ENCODE data around the gene MYCBPAP. TPM values are rescaled to one million over a fixed set of nuclear protein-coding genes. Genes with fewer than 3 reads are reported as not detected.

Gene MYCBPAP
- total RNA-seq, 3 donors from 2014 or later = 1.6 to 3.4 (median 2.4) TPM

GRCh38 chr17:50478391-50479381 lies 29.6 kb upstream of the MYCBPAP start, which contains the start of gene RSAD1:
RSAD1 (plus strand) TSS chr17:50478860; CDS start chr17:50478885, 25 bp downstream.
- H3K4me3 ChIP-seq = peak within 1 kb of the TSS; percentile 37
- H3K4me1 ChIP-seq (ENCODE audit: low read depth) = peaks cover 24% of the 10 kb centered on the region
- no peaks in the 10 kb centered on the region for H3K9me3 ChIP-seq
- no peaks in the 10 kb centered on the region for H3K36me3 ChIP-seq (ENCODE audit: low read depth)
- DNase-seq (peak; percentile 87 to 93 (median 92)), ATAC-seq (peak; percentile 88)
- intact Hi-C loops (cut with DNase I, micrococcal nuclease) = no loop called here
- TF ChIP-seq, protein P1, sequence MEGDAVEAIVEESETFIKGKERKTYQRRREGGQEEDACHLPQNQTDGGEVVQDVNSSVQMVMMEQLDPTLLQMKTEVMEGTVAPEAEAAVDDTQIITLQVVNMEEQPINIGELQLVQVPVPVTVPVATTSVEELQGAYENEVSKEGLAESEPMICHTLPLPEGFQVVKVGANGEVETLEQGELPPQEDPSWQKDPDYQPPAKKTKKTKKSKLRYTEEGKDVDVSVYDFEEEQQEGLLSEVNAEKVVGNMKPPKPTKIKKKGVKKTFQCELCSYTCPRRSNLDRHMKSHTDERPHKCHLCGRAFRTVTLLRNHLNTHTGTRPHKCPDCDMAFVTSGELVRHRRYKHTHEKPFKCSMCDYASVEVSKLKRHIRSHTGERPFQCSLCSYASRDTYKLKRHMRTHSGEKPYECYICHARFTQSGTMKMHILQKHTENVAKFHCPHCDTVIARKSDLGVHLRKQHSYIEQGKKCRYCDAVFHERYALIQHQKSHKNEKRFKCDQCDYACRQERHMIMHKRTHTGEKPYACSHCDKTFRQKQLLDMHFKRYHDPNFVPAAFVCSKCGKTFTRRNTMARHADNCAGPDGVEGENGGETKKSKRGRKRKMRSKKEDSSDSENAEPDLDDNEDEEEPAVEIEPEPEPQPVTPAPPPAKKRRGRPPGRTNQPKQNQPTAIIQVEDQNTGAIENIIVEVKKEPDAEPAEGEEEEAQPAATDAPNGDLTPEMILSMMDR (IDR thresholded peaks at IDR 0.05) = peak; percentile 97

GRCh38 chr17:50479522-50480141 lies 28.6 kb upstream of the MYCBPAP start:
- ATAC-seq (peak; percentile 66), DNase-seq (peak; percentile 84 to 90 (median 85))
- Histone ChIP-seq H3K9me3 (no peaks in the 10 kb centered on the region), H3K4me1 (ENCODE audit: low read depth) (peaks cover 24% of the 10 kb centered on the region), H3K4me3 (no peak overlapping the region), H3K36me3 (ENCODE audit: low read depth) (no peaks in the 10 kb centered on the region)
- intact Hi-C loops (cut with DNase I, micrococcal nuclease) = loop anchor here (10.0 kb wide), 2 partner anchors 65 to 115 kb away; partner anchors contain the start of gene SPATA20 (in 1 of the 2)
- TF ChIP-seq, protein P1 (IDR thresholded peaks at IDR 0.05) = peak; percentile 67

DNA sequence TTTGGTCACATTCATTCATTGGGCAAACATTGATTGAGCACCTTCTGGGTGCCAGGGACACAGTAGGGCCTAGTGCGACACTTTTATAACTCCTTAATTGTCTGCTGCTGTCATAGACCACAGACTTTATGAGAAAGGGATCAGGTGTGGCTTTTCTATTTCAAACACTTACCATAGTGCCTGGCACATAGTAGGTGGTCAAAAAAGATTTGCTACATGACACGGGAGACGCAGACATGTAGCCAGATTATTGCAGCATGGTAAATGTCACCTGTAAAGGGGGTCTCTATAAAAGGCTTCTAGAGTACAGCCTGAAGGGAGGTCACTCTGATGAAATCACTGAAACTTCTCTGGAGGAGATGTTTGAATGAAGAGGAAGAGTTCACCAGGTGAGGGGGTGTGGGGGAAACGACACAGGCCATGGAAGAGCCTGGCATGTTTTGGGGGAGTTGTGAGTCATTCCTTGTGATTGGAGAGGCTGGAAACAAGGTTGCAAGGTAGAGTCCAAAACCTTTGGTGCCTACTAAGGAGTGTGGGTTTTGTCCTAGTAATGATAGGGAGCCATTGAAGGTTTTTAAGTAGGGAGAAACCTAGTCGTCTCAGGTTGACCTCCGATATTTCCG lies 28.0 kb upstream of the MYCBPAP start:
- DNase-seq (peak in 2 of 3 donors; percentile 5 to 10), ATAC-seq (no peak)
- intact Hi-C loops (cut with DNase I, micrococcal nuclease) = loop anchor here (10.0 kb wide), 2 partner anchors 65 to 115 kb away; partner anchors contain the start of gene SPATA20 (in 1 of the 2)
- Histone ChIP-seq H3K4me3 (no peak overlapping the region), H3K4me1 (ENCODE audit: low read depth) (peaks cover 24% of the 10 kb centered on the region), H3K36me3 (ENCODE audit: low read depth) (no peaks in the 10 kb centered on the region), H3K9me3 (no peaks in the 10 kb centered on the region)
- TF ChIP-seq, protein P1 (IDR thresholded peaks at IDR 0.05) = no peak

DNA sequence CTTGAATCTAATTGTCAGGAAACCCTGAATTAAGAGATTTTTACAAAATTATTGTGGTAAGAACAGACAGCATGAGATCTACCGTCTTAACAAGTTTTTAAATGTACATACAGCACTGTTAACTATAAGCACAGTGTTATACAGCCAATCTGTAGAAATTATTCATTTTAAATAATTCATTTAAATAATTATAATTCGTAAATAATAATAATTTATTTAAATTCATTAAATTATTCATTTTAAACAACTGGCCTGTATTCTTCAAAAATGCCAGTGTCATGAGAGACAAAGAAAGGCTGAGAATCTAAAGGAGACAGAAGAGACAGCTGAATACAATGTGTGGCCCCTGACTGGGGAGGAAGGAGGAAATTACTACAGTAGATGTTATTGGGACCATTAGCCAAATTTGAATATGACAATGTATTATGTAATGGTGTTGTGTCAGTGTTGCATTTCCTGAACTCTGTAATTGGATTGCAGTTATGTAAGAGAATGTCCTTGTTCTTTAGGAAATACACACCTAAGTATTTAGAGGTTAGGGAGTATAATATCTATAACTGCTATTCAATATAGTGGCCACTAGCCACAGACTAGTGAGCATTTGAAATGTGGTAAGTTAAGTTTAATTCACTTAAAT lies 27.3 kb upstream of the MYCBPAP start:
- DNase-seq = no peak
- Histone ChIP-seq H3K4me3 (no peak overlapping the region), H3K36me3 (ENCODE audit: low read depth) (no peaks in the 10 kb centered on the region), H3K4me1 (ENCODE audit: low read depth) (peaks cover 24% of the 10 kb centered on the region), H3K9me3 (no peaks in the 10 kb centered on the region)
- TF ChIP-seq, protein P1 (IDR thresholded peaks at IDR 0.05) = no peak
- intact Hi-C loops (cut with DNase I, micrococcal nuclease) = loop anchor here (10.0 kb wide), 2 partner anchors 64 to 116 kb away; partner anchors contain the start of gene SPATA20 (in 1 of the 2)
- no peak for ATAC-seq

GRCh38 chr17:50481648-50482047 lies 26.6 kb upstream of the MYCBPAP start:
- intact Hi-C loops (cut with DNase I, micrococcal nuclease) = loop anchor here (10.0 kb wide), 2 partner anchors 63 to 117 kb away; partner anchors contain the start of gene SPATA20 (in 1 of the 2)

More at GRCh38 chr17:50481648-50482047, 26.6 kb upstream of the MYCBPAP start:
- no peak for DNase-seq
- TF ChIP-seq, protein P1 (IDR thresholded peaks at IDR 0.05) = no peak
- no peak for ATAC-seq
- Histone ChIP-seq H3K9me3 (no peaks in the 10 kb centered on the region), H3K36me3 (ENCODE audit: low read depth) (no peaks in the 10 kb centered on the region), H3K4me1 (ENCODE audit: low read depth) (peaks cover 22% of the 10 kb centered on the region), H3K4me3 (no peak overlapping the region)

Data from mucosa of descending colon (tissue), 3 donors.